ENCODE data around the gene RBMS3. TPM values are rescaled to one million over a fixed set of nuclear protein-coding genes. Genes with fewer than 3 reads are reported as not detected.

Gene RBMS3
- total RNA-seq, 1 experiment from 2014 or later, result 7.4 TPM

DNA sequence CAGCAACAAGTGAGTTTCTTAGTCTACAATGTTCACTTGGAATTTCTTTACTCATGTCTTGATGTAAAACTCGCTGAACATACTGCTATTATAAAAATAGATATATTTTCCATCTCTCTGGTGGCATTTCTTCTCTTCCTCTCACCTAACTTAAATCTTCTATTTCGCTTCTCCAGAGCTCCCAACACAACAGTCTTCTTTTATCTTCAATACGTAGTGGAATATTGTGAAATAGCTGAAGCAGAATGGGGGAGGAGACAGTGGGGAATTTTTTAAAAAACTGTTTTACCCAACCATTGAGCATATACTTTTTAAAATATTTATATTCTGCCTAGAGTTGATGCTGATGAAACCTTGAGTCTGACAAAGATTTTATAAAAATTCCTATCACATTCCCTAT is 548.5 kb downstream of the RBMS3 start:
- TF ChIP-seq, protein P1, sequence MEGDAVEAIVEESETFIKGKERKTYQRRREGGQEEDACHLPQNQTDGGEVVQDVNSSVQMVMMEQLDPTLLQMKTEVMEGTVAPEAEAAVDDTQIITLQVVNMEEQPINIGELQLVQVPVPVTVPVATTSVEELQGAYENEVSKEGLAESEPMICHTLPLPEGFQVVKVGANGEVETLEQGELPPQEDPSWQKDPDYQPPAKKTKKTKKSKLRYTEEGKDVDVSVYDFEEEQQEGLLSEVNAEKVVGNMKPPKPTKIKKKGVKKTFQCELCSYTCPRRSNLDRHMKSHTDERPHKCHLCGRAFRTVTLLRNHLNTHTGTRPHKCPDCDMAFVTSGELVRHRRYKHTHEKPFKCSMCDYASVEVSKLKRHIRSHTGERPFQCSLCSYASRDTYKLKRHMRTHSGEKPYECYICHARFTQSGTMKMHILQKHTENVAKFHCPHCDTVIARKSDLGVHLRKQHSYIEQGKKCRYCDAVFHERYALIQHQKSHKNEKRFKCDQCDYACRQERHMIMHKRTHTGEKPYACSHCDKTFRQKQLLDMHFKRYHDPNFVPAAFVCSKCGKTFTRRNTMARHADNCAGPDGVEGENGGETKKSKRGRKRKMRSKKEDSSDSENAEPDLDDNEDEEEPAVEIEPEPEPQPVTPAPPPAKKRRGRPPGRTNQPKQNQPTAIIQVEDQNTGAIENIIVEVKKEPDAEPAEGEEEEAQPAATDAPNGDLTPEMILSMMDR (IDR thresholded peaks at IDR 0.05; ENCODE audit: insufficient read depth in 1 of 2, low read depth in 1 of 2, low read length in 1 of 2, severe bottlenecking in 1 of 2, unreplicated experiment in 1 of 2), result no peak
- Mint-ChIP-seq H3K4me3 (ENCODE audit: unreplicated experiment) (no peak overlapping the region), H3K27me3 (ENCODE audit: insufficient read depth, unreplicated experiment) (no peaks in the 10 kb centered on the region), H3K4me1 (ENCODE audit: low read depth, unreplicated experiment) (peaks cover 12% of the 10 kb centered on the region), H3K36me3 (ENCODE audit: insufficient read depth, unreplicated experiment) (no peaks in the 10 kb centered on the region), H3K9me3 (ENCODE audit: unreplicated experiment) (no peaks in the 10 kb centered on the region), H3K27ac (ENCODE audit: unreplicated experiment) (no peak overlapping the region)
- no peaks in the 10 kb centered on the region for H3K9me3 ChIP-seq
- no peaks in the 10 kb centered on the region for H3K36me3 ChIP-seq (ENCODE audit: control insufficient read depth, insufficient read depth, low read length)
- no TSS peak for BruUV-seq (replicated peaks)
- no peak overlapping the region for H3K4me3 ChIP-seq (ENCODE audit: low read depth, low read length)
- no peaks in the 10 kb centered on the region for H3K4me1 ChIP-seq
- POLR2A ChIA-PET, result no interaction called here
- no peaks in the 10 kb centered on the region for H3K27me3 ChIP-seq (replicated peaks; ENCODE audit: control insufficient read depth, insufficient read depth, low read length)
- no peak for DNase-seq
- intact Hi-C loops (cut with micrococcal nuclease; ENCODE audit: unreplicated experiment), result no loop called here
- CTCF ChIA-PET, result no interaction called here

- Mint-ChIP-seq H3K27ac (ENCODE audit: unreplicated experiment) (no peak overlapping the region), H3K27me3 (ENCODE audit: insufficient read depth, unreplicated experiment) (no peaks in the 10 kb centered on the region), H3K4me3 (ENCODE audit: unreplicated experiment) (no peak overlapping the region), H3K9me3 (ENCODE audit: unreplicated experiment) (no peaks in the 10 kb centered on the region), H3K36me3 (ENCODE audit: insufficient read depth, unreplicated experiment) (no peaks in the 10 kb centered on the region), H3K4me1 (ENCODE audit: low read depth, unreplicated experiment) (peaks cover 6% of the 10 kb centered on the region)
- Histone ChIP-seq H3K27me3 (replicated peaks; ENCODE audit: control insufficient read depth, insufficient read depth, low read length) (no peaks in the 10 kb centered on the region), H3K36me3 (ENCODE audit: control insufficient read depth, insufficient read depth, low read length) (no peaks in the 10 kb centered on the region), H3K4me3 (ENCODE audit: low read depth, low read length) (no peak overlapping the region), H3K4me1 (no peaks in the 10 kb centered on the region), H3K9me3 (no peaks in the 10 kb centered on the region)
- CTCF ChIA-PET, result no interaction called here
- no TSS peak for BruUV-seq (replicated peaks)
- POLR2A ChIA-PET, result no interaction called here
- intact Hi-C loops (cut with micrococcal nuclease; ENCODE audit: unreplicated experiment), result no loop called here
- TF ChIP-seq, protein P1 (IDR thresholded peaks at IDR 0.05; ENCODE audit: insufficient read depth in 1 of 2, low read depth in 1 of 2, low read length in 1 of 2, severe bottlenecking in 1 of 2, unreplicated experiment in 1 of 2), result peak in 1 of 2 experiments; percentile 6
- DNase-seq, result no peak
Observed at GRCh38 chr3:29850641-29851040, 569.8 kb downstream of the RBMS3 start.

DNA sequence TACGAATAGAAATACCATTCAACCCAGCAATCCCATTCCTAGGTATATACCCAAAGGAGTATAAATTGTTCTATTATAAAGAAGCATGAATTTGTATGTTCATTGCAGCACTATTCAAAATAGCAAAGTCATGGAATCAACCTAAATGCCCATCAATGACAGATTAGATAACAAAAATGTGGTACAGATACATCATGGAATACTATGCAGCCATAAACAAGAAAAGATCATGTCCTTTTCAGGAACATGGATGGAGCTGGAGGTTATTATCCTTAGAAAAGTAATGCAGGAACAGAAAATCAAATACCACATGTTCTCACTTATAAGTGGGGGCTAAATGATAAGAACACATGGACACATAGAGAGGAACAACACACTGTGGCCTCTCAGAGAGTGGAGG is 571.9 kb downstream of the RBMS3 start:
- Mint-ChIP-seq H3K4me1 (ENCODE audit: low read depth, unreplicated experiment) (peaks cover 6% of the 10 kb centered on the region), H3K27me3 (ENCODE audit: insufficient read depth, unreplicated experiment) (no peaks in the 10 kb centered on the region), H3K4me3 (ENCODE audit: unreplicated experiment) (no peak overlapping the region), H3K36me3 (ENCODE audit: insufficient read depth, unreplicated experiment) (no peaks in the 10 kb centered on the region), H3K9me3 (ENCODE audit: unreplicated experiment) (no peaks in the 10 kb centered on the region), H3K27ac (ENCODE audit: unreplicated experiment) (no peak overlapping the region)
- 0 out of 2 replicates have a peak, but pooled peaks cover 3% of the 10 kb centered on the region for H3K4me1 ChIP-seq
- H3K36me3 ChIP-seq (ENCODE audit: control insufficient read depth, insufficient read depth, low read length), result no peaks in the 10 kb centered on the region
- POLR2A ChIA-PET, result no interaction called here
- no TSS peak for BruUV-seq (replicated peaks)
- TF ChIP-seq, protein P1 (IDR thresholded peaks at IDR 0.05; ENCODE audit: insufficient read depth in 1 of 2, low read depth in 1 of 2, low read length in 1 of 2, severe bottlenecking in 1 of 2, unreplicated experiment in 1 of 2), result no peak
- intact Hi-C loops (cut with micrococcal nuclease; ENCODE audit: unreplicated experiment), result no loop called here
- CTCF ChIA-PET, result no interaction called here
- H3K9me3 ChIP-seq, result no peaks in the 10 kb centered on the region
- H3K4me3 ChIP-seq (ENCODE audit: low read depth, low read length), result no peak overlapping the region
- no peaks in the 10 kb centered on the region for H3K27me3 ChIP-seq (replicated peaks; ENCODE audit: control insufficient read depth, insufficient read depth, low read length)
- DNase-seq, result no peak

Data from Caco-2 (cell line).